Inflammatory macrophage treated with lipopolysaccharide for 4 hours (primary cell): ENCODE data around the gene NACC1.

Experiments
- DNase-seq: peaks from one replicate; pipeline ENCODE4 v3.0.0-alpha.2; 2020

NACC1 gene

GRCh38 chr19:13117772-13118423 lies at the start of gene NACC1:
TSS of gene NACC1 (plus strand) at chr19:13118264. CDS start at chr19:13135208, 16,944 bp downstream.
- peak; percentile 93 for DNase-seq

- no peak for DNase-seq
These were observed 48.4 kb upstream of the NACC1 start for GRCh38 chr19:13069415-13070359.

- no peak for DNase-seq
These were observed 47.5 kb upstream of the NACC1 start for GRCh38 chr19:13070425-13071140.

GRCh38 chr19:13071444-13072187 lies 46.4 kb upstream of the NACC1 start:
- no peak for DNase-seq

- DNase-seq: no peak
These were observed 45.7 kb upstream of the NACC1 start for GRCh38 chr19:13072188-13072908.

GRCh38 chr19:13073263-13073662 lies 44.8 kb upstream of the NACC1 start:
- DNase-seq: no peak

- DNase-seq: no peak
These were observed 43.7 kb upstream of the NACC1 start for GRCh38 chr19:13074378-13074777.

- DNase-seq: no peak
These were observed 41.7 kb upstream of the NACC1 start for GRCh38 chr19:13076320-13076719.

- no peak for DNase-seq
These were observed 41.3 kb upstream of the NACC1 start for GRCh38 chr19:13076787-13077186.

GRCh38 chr19:13077240-13077639 lies 40.8 kb upstream of the NACC1 start:
- DNase-seq: no peak

GRCh38 chr19:13078381-13078780 lies 39.7 kb upstream of the NACC1 start:
- DNase-seq: no peak

GRCh38 chr19:13078897-13079541 lies 39.0 kb upstream of the NACC1 start:
- DNase-seq: no peak

GRCh38 chr19:13079542-13079986 lies 38.5 kb upstream of the NACC1 start:
- no peak for DNase-seq

GRCh38 chr19:13082192-13083007 lies 35.7 kb upstream of the NACC1 start:
- DNase-seq: no peak

GRCh38 chr19:13083008-13083404 lies 35.1 kb upstream of the NACC1 start:
- DNase-seq: no peak

GRCh38 chr19:13083627-13084026 lies 34.4 kb upstream of the NACC1 start:
- no peak for DNase-seq

GRCh38 chr19:13085666-13086065 lies 32.4 kb upstream of the NACC1 start:
- no peak for DNase-seq

- DNase-seq: no peak
These were observed 31.7 kb upstream of the NACC1 start for GRCh38 chr19:13086341-13086740.

GRCh38 chr19:13087295-13087694 lies 30.8 kb upstream of the NACC1 start:
- no peak for DNase-seq

GRCh38 chr19:13087795-13088537 lies 30.1 kb upstream of the NACC1 start:
- no peak for DNase-seq
